ENCODE data around the gene NOX5.

DNA sequence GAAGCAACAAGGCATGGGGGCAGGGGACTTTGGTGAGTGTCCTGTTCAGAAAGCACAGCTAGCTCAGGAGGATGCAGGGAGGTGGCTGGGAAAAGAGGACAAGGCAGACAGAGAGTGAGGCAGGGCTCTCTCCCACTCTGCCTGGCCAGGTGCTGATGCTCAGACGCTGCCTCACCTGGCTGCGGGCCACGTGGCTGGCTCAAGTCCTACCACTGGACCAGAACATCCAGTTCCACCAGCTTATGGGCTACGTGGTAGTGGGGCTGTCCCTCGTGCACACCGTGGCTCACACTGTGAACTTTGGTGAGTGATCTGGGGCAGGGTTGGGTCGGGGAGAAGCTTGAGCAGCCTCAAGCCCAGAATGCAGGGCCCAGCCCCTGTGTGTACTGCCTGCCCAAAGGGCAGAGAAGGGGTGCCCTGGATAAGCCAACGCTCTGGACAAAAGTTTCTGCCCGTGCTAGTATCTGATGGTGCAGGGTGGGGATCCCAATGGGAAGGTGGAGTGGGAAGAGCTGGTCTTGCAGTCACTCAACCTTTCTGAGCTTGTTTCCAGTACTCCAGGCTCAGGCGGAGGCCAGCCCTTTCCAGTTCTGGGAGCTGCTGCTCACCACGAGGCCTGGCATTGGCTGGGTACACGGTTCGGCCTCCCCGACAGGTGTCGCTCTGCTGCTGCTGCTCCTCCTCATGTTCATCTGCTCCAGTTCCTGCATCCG lies 20.9 kb downstream of the NOX5 start:
- TF ChIP-seq, protein P1, sequence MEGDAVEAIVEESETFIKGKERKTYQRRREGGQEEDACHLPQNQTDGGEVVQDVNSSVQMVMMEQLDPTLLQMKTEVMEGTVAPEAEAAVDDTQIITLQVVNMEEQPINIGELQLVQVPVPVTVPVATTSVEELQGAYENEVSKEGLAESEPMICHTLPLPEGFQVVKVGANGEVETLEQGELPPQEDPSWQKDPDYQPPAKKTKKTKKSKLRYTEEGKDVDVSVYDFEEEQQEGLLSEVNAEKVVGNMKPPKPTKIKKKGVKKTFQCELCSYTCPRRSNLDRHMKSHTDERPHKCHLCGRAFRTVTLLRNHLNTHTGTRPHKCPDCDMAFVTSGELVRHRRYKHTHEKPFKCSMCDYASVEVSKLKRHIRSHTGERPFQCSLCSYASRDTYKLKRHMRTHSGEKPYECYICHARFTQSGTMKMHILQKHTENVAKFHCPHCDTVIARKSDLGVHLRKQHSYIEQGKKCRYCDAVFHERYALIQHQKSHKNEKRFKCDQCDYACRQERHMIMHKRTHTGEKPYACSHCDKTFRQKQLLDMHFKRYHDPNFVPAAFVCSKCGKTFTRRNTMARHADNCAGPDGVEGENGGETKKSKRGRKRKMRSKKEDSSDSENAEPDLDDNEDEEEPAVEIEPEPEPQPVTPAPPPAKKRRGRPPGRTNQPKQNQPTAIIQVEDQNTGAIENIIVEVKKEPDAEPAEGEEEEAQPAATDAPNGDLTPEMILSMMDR (IDR thresholded peaks at IDR 0.05; ENCODE audit: poor library complexity, severe bottlenecking) = no peak
- no peak for TF ChIP-seq EZH2 (IDR thresholded peaks at IDR 0.05; ENCODE audit: borderline replicate concordance, insufficient read depth, low read length, poor library complexity, severe bottlenecking)
- no peak for TF ChIP-seq RAD21 (conservative IDR thresholded peaks at IDR 0.05)
- no peak for TF ChIP-seq POLR2AphosphoS5 (IDR thresholded peaks at IDR 0.05)
